ENCODE measurements around the gene MLLT1.

MLLT1 gene

GRCh38 chr19:6234527-6234926, 45.2 kb downstream of the MLLT1 start:
- DNase-seq (ENCODE audit: low spot score) = no peak

GRCh38 chr19:6233827-6234511, 45.8 kb downstream of the MLLT1 start:
- DNase-seq (ENCODE audit: low spot score) = no peak

GRCh38 chr19:6233056-6233826, 46.5 kb downstream of the MLLT1 start:
- peak; percentile 47 for DNase-seq (ENCODE audit: low spot score)

- peak; percentile 69 for DNase-seq (ENCODE audit: low spot score)
Measured at GRCh38 chr19:6232601-6233055, 47.1 kb downstream of the MLLT1 start.

- no peak for DNase-seq (ENCODE audit: low spot score)
Measured at GRCh38 chr19:6230991-6231448, 48.8 kb downstream of the MLLT1 start.

GRCh38 chr19:6229951-6230712, 49.6 kb downstream of the MLLT1 start:
- no peak for DNase-seq (ENCODE audit: low spot score)

- no peak for DNase-seq (ENCODE audit: low spot score)
Measured at GRCh38 chr19:6229216-6229913, 50.4 kb downstream of the MLLT1 start.

GRCh38 chr19:6228551-6229215, 51.1 kb downstream of the MLLT1 start:
- peak; percentile 50 for DNase-seq (ENCODE audit: low spot score)

- no peak for DNase-seq (ENCODE audit: low spot score)
Measured at GRCh38 chr19:6227936-6228325, 51.8 kb downstream of the MLLT1 start.

GRCh38 chr19:6227156-6227935, 52.4 kb downstream of the MLLT1 start:
- DNase-seq (ENCODE audit: low spot score) = no peak

- no peak for DNase-seq (ENCODE audit: low spot score)
Measured at GRCh38 chr19:6226444-6227155, 53.2 kb downstream of the MLLT1 start.

GRCh38 chr19:6226012-6226411, 53.8 kb downstream of the MLLT1 start:
- DNase-seq (ENCODE audit: low spot score) = no peak

GRCh38 chr19:6225232-6225865, 54.4 kb downstream of the MLLT1 start:
- DNase-seq (ENCODE audit: low spot score) = no peak

- no peak for DNase-seq (ENCODE audit: low spot score)
Measured at GRCh38 chr19:6224308-6224675, 55.5 kb downstream of the MLLT1 start.

- no peak for DNase-seq (ENCODE audit: low spot score)
Measured at GRCh38 chr19:6223461-6224307, 56.1 kb downstream of the MLLT1 start.

GRCh38 chr19:6222884-6223283, 56.9 kb downstream of the MLLT1 start:
- DNase-seq (ENCODE audit: low spot score) = peak; percentile 28

GRCh38 chr19:6221878-6222746, 57.7 kb downstream of the MLLT1 start:
- DNase-seq (ENCODE audit: low spot score) = no peak
